VCaP (cell line): Measurements from ENCODE around the gene RNF167.
A peak's percentile ranks its signal among the peaks of the same experiment; 100 is the strongest.

Experiments
- H3K27ac ChIP-seq: fragments of 450-650 bp; 2 replicates; pipeline ENCODE4 v1.5.1; 2017
- TF ChIP-seq, protein P1 (sequence below): fragments of 450-650 bp; conservative IDR thresholded peaks from 2 replicates; pipeline ENCODE4 v1.5.1; 2017; ENCODE audit warnings: mild to moderate bottlenecking, moderate library complexity

RNF167 gene

DNA sequence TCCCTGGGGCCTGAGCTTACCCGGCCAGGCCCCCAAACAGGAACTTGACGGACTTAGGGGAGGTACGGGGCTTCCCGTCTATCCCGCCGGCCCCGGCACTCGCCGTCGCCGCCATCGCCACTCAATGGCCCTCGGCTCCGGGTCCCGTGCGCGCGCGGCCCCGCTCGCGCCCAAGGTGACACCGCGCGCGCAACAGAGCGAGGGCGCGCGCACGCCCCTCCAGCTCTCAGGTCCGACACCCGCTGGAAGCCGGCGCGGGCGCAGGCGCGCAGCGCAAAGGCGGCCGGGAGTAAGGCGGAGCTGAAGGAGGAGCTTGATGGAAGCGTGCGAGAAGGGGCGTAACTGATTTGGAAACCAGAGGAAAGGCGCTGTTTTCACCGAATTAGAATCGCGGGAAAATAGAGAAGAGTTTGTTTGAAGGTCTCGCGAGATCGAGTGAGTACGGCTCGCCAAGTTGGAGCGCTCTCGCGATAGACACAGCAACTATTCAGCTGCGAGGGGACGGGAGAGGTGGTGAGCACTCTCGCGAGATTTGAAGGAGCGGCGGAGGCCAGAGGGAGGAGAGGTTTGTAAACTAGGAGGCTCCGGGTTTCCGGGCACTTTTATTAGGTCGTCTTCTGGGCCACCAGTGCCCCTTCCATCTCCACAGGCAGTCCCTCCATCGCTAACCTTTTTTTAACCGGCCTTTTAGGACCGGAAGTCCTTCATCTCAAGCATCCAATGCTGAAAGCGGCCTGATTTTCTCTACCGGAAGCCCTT lies at the start of gene RNF167, which contains the start of gene SLC25A11:
Gene RNF167 (plus strand): TSS at position 473 of the 759 bp plus-strand sequence. CDS start 642 bp downstream, outside the sequence.
Gene SLC25A11 (minus strand): TSS at position 251 of the 759 bp plus-strand sequence. CDS start 136 bp downstream, at position 115.
- peak within 1 kb of the TSS; percentile 88 for H3K27ac ChIP-seq
- TF ChIP-seq, protein P1, sequence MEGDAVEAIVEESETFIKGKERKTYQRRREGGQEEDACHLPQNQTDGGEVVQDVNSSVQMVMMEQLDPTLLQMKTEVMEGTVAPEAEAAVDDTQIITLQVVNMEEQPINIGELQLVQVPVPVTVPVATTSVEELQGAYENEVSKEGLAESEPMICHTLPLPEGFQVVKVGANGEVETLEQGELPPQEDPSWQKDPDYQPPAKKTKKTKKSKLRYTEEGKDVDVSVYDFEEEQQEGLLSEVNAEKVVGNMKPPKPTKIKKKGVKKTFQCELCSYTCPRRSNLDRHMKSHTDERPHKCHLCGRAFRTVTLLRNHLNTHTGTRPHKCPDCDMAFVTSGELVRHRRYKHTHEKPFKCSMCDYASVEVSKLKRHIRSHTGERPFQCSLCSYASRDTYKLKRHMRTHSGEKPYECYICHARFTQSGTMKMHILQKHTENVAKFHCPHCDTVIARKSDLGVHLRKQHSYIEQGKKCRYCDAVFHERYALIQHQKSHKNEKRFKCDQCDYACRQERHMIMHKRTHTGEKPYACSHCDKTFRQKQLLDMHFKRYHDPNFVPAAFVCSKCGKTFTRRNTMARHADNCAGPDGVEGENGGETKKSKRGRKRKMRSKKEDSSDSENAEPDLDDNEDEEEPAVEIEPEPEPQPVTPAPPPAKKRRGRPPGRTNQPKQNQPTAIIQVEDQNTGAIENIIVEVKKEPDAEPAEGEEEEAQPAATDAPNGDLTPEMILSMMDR: no peak

DNA sequence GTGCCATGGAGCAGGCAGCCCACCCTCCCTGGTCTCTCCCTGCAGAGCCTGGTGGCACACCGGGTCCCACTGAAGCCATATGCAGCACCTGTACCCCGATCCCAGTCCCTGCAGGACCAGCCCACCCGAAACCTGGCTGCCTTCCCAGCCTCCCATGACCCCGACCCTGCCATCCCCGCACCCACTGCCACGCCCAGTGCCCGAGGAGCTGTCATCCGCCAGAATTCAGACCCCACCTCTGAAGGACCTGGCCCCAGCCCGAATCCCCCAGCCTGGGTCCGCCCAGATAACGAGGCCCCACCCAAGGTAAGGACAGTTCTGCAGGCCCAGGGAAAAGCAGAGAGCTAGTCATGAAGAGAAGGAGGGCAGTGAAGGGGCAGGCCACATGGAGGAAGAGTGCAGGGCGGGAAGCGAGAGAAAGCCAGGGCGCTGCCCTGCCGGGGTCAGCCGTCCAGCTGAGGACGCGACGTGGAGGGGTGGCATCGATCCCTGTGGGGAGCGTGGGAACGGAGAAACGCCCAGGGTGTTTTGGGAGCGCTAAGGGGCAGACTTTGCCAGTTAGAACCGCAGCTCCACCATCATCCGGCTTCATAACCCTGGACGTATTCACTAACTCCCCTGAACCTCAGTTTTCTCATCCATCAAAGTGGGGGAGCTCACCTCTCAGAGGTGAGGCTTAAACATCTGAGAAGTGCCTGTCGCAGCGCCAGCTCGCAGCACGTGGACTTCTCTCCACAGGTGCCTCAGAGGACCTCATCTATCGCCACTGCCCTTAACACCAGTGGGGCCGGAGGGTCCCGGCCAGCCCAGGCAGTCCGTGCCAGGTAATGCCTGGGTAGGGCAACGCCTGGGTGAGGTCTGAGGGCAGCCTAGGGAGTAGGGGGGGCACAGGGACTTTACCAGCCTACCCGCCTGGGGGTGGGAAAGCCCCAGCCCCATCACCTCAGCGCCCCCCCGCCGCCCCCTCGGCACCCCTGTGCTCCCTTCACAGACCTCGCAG lies 48.4 kb upstream of the RNF167 start:
- TF ChIP-seq, protein P1: no peak
- no peak overlapping the region for H3K27ac ChIP-seq

- no peak overlapping the region for H3K27ac ChIP-seq
- TF ChIP-seq, protein P1: no peak
Measured at GRCh38 chr17:4892499-4893221, 47.4 kb upstream of the RNF167 start.

- TF ChIP-seq, protein P1: no peak
Measured at GRCh38 chr17:4893272-4893671, 46.8 kb upstream of the RNF167 start.

GRCh38 chr17:4893721-4894560 lies 46.1 kb upstream of the RNF167 start:
- TF ChIP-seq, protein P1: no peak
- no peak overlapping the region for H3K27ac ChIP-seq

More at GRCh38 chr17:4893272-4893671, 46.8 kb upstream of the RNF167 start:
- no peak overlapping the region for H3K27ac ChIP-seq

- TF ChIP-seq, protein P1: no peak
- no peak overlapping the region for H3K27ac ChIP-seq
Measured at GRCh38 chr17:4895121-4895520, 44.9 kb upstream of the RNF167 start.
